ENCODE results near the gene RNF126. TPM values are rescaled to one million over a fixed set of nuclear protein-coding genes. Genes with fewer than 3 reads are reported as not detected.

The RNF126 gene
- polyA plus RNA-seq, 1 donor from 2014 or later = 33.7 TPM

DNA sequence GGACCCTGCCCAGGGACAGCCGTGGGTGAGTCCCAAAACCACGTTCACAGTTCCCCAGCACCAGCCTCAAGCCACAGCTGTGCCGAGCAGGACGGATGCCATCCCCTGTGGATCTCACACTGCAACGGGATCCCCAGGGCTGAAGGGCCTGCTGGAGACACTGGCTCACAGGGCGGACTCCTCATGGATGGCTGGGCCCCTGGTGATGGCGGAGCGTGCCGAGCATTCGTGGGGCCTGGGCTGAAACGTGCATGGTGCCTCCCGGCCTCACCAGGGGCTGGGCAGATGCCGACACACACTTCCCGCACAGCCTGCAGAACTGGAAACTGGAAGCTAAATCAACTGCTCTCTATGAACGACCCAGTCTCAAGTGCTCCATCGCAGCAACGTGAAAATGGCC lies 9.6 kb downstream of the RNF126 start:
- Histone ChIP-seq H3K9ac (ENCODE audit: low read length) (no peak overlapping the region), H3K27ac (ENCODE audit: low read length) (no peak overlapping the region), H3K4me2 (ENCODE audit: low read length) (no peak overlapping the region), H4K20me1 (ENCODE audit: insufficient read depth) (no peaks in the 10 kb centered on the region), H3K4me3 (ENCODE audit: low read length) (no peak overlapping the region), H3K9me2 (ENCODE audit: insufficient read depth, low read length) (no peaks in the 10 kb centered on the region), H3K27me3 (ENCODE audit: insufficient read depth, low read depth, low read length) (no peaks in the 10 kb centered on the region), H3F3A (ENCODE audit: insufficient read depth, low read length, poor library complexity, severe bottlenecking) (no peaks in the 10 kb centered on the region), H3K36me3 (ENCODE audit: insufficient read depth, low read length) (no peaks in the 10 kb centered on the region), H3K79me2 (replicated peaks; ENCODE audit: insufficient read depth, low read length) (peaks cover 32% of the 10 kb centered on the region), H3K9me3 (ENCODE audit: low read length) (no peaks in the 10 kb centered on the region), H2AFZ (ENCODE audit: low read depth, low read length) (no peak overlapping the region)
- TF ChIP-seq SMC3 (conservative IDR thresholded peaks at IDR 0.05; ENCODE audit: poor library complexity) (no peak), MXI1 (conservative IDR thresholded peaks at IDR 0.05; ENCODE audit: poor library complexity, severe bottlenecking) (no peak), EZH2 (IDR thresholded peaks at IDR 0.05; ENCODE audit: borderline replicate concordance, insufficient read depth, low read length, poor library complexity, severe bottlenecking) (no peak), POLR2AphosphoS5 (IDR thresholded peaks at IDR 0.05) (no peak), EP300 (conservative IDR thresholded peaks at IDR 0.05; ENCODE audit: poor library complexity, severe bottlenecking) (no peak), RAD21 (conservative IDR thresholded peaks at IDR 0.05) (no peak)
- TF ChIP-seq, protein P1, sequence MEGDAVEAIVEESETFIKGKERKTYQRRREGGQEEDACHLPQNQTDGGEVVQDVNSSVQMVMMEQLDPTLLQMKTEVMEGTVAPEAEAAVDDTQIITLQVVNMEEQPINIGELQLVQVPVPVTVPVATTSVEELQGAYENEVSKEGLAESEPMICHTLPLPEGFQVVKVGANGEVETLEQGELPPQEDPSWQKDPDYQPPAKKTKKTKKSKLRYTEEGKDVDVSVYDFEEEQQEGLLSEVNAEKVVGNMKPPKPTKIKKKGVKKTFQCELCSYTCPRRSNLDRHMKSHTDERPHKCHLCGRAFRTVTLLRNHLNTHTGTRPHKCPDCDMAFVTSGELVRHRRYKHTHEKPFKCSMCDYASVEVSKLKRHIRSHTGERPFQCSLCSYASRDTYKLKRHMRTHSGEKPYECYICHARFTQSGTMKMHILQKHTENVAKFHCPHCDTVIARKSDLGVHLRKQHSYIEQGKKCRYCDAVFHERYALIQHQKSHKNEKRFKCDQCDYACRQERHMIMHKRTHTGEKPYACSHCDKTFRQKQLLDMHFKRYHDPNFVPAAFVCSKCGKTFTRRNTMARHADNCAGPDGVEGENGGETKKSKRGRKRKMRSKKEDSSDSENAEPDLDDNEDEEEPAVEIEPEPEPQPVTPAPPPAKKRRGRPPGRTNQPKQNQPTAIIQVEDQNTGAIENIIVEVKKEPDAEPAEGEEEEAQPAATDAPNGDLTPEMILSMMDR (IDR thresholded peaks at IDR 0.05; ENCODE audit: poor library complexity, severe bottlenecking) = no peak
- TF ChIP-seq, protein P2, sequence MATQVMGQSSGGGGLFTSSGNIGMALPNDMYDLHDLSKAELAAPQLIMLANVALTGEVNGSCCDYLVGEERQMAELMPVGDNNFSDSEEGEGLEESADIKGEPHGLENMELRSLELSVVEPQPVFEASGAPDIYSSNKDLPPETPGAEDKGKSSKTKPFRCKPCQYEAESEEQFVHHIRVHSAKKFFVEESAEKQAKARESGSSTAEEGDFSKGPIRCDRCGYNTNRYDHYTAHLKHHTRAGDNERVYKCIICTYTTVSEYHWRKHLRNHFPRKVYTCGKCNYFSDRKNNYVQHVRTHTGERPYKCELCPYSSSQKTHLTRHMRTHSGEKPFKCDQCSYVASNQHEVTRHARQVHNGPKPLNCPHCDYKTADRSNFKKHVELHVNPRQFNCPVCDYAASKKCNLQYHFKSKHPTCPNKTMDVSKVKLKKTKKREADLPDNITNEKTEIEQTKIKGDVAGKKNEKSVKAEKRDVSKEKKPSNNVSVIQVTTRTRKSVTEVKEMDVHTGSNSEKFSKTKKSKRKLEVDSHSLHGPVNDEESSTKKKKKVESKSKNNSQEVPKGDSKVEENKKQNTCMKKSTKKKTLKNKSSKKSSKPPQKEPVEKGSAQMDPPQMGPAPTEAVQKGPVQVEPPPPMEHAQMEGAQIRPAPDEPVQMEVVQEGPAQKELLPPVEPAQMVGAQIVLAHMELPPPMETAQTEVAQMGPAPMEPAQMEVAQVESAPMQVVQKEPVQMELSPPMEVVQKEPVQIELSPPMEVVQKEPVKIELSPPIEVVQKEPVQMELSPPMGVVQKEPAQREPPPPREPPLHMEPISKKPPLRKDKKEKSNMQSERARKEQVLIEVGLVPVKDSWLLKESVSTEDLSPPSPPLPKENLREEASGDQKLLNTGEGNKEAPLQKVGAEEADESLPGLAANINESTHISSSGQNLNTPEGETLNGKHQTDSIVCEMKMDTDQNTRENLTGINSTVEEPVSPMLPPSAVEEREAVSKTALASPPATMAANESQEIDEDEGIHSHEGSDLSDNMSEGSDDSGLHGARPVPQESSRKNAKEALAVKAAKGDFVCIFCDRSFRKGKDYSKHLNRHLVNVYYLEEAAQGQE (IDR thresholded peaks at IDR 0.05; ENCODE audit: borderline replicate concordance) = no peak

DNA sequence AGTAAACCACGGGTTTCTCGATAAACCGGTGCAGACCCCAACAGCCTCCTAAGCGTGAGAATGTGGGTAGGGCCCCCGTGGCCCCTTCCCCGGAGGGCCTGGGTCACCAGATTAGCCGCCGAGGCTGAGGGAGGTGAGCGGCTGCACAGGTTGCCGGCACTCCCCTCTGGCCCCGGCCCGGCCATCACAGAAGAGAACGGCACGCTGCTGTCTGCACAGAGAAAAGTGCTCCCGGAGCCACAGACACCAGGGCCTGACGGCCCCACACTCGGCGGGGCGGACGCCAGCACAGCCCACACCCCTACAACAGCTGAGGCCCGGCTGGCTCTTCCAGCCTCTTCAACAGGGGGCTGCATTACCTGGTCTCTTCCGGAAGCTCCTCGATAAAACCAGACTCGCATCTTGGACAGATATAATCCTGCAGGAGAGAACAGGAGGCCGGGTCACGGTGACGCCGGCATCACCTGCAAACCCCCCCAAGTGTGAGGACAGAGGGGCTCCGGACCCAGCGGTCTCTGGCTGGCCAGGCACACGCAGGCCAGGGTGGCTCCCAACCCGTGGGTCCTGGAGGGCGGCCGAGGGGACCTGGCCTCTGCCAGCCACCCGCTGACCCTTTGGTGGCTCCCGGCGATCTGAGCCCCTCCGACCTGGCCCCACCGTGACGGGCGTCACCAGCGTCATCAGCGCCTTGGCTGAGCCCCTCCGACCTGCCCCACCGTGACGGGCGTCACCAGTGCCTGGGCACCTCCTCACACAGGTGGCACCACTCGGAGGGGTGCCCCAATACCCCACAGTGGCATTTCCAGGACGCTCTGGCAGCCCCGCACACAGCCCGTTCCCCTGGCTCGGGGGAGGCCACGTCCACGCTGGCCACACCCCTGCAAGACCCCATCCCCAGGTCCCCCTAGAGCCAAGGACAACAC lies 10.3 kb downstream of the RNF126 start:
- H4K20me1 ChIP-seq (ENCODE audit: insufficient read depth) = no peaks in the 10 kb centered on the region
- TF ChIP-seq, protein P1 (IDR thresholded peaks at IDR 0.05; ENCODE audit: poor library complexity, severe bottlenecking) = no peak
- no peaks in the 10 kb centered on the region for H3K27me3 ChIP-seq (ENCODE audit: insufficient read depth, low read depth, low read length)
- no peaks in the 10 kb centered on the region for H3K36me3 ChIP-seq (ENCODE audit: insufficient read depth, low read length)
- H3F3A ChIP-seq (ENCODE audit: insufficient read depth, low read length, poor library complexity, severe bottlenecking) = no peaks in the 10 kb centered on the region
- no peak overlapping the region for H3K9ac ChIP-seq (ENCODE audit: low read length)
- H3K9me2 ChIP-seq (ENCODE audit: insufficient read depth, low read length) = no peaks in the 10 kb centered on the region
- no peak overlapping the region for H3K4me2 ChIP-seq (ENCODE audit: low read length)
- no peak overlapping the region for H2AFZ ChIP-seq (ENCODE audit: low read depth, low read length)
- no peaks in the 10 kb centered on the region for H3K9me3 ChIP-seq (ENCODE audit: low read length)
- H3K27ac ChIP-seq (ENCODE audit: low read length) = no peak overlapping the region
- peaks cover 27% of the 10 kb centered on the region for H3K79me2 ChIP-seq (replicated peaks; ENCODE audit: insufficient read depth, low read length)
- H3K4me3 ChIP-seq (ENCODE audit: low read length) = no peak overlapping the region

Data from neural cell (in vitro differentiated cells).